ENCODE data around the gene VWA7. TPM values are rescaled to one million over a fixed set of nuclear protein-coding genes. Genes with fewer than 3 reads are reported as not detected.

VWA7 gene
- total RNA-seq, 1 experiment from 2014 or later: 2.5 TPM

DNA sequence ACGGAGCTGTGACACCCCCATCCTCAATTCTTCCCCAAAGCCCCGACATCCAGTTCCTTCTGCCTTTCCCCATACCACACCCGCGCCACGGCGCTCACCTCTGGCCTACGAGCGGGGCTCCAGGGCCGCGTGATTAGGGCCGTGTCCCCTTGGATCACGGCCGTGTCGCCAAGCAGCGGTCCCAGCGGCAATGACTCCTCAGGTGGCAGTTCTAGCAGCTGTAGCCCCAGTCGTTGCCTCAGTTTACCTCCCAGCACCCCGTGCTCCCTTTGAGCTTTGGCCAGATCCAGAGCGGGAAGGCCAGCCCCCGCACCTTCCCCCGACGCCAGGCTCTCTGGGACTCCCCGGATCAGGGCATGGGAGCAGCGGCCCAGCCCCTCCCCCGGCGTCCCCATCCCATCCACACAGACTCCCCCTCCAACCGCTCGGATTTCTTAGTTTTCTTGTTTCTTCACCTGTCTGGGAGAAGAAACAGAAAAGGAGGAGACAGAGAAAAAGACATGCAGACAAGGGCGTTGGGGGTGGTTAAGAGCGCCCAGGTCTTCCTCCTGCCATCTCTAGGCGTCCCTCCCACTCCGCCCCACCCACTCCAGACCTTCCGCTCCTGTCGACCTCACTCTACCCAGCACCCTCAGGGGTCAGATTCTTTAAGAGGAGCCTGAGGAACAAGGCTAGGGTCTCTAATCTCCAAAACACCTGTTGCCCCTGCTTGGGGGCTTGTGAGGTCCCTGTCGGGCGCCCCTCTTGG lies 48.2 kb downstream of the VWA7 start, which contains the start of gene DDAH2:
TSS of gene DDAH2 (minus strand) at position 533 of the 748 bp plus-strand sequence. CDS start at position 395, 138 bp downstream.
- H3K9me3 Mint-ChIP-seq: no peaks in the 10 kb centered on the region; a peak in 2 of 5 replicates
- no peaks in the 10 kb centered on the region for H3K27me3 Mint-ChIP-seq (ENCODE audit: low read depth)
- no peak within 1 kb of the TSS for H3K27ac ChIP-seq (ENCODE audit: insufficient read length, low read depth, low read length)
- H3K9ac ChIP-seq (ENCODE audit: extremely low read depth, insufficient read length, low read length): peak within 1 kb of the TSS; percentile 74
- no peaks in the 10 kb centered on the region for H4K20me1 ChIP-seq (ENCODE audit: control insufficient read depth, insufficient read depth, insufficient read length)
- H3K56ac ChIP-seq (ENCODE audit: insufficient read length, low read depth, low read length): no peak within 1 kb of the TSS
- 0 out of 2 replicates have a peak, but pooled peaks cover under 1% of the 10 kb centered on the region for H3K4me1 ChIP-seq (ENCODE audit: insufficient read depth, low read length)
- H2BK12ac ChIP-seq (ENCODE audit: insufficient read length, low read depth, low read length): no peak within 1 kb of the TSS
- H3K18ac ChIP-seq (ENCODE audit: insufficient read length, low read depth, low read length): peak within 1 kb of the TSS; percentile 52
- no peak within 1 kb of the TSS for H3K23ac ChIP-seq (ENCODE audit: insufficient read length, low read depth, low read length)
- H3K79me1 ChIP-seq (ENCODE audit: insufficient read depth, low read depth, low read length, poor library complexity, severe bottlenecking): no peaks in the 10 kb centered on the region
- H3K4me1 Mint-ChIP-seq: peaks cover 17 to 23% of the 10 kb centered on the region in 2 experiments
- DNase-seq: no peak
- H4K8ac ChIP-seq (replicated peaks; ENCODE audit: insufficient read length, low read depth, low read length): no peak within 1 kb of the TSS
- peaks cover 37 to 70% (median 64%) of the 10 kb centered on the region in 3 experiments for H3K36me3 Mint-ChIP-seq (ENCODE audit: insufficient read depth in 1 of 3, low read depth in 3 of 3)
- H3K14ac ChIP-seq (ENCODE audit: insufficient read depth, low read length): peak within 1 kb of the TSS; percentile 80; the same call in 1 of the 2 replicates
- H3K27me3 ChIP-seq (ENCODE audit: insufficient read depth, low read length): no peaks in the 10 kb centered on the region
- no peak within 1 kb of the TSS for H4K91ac ChIP-seq (ENCODE audit: insufficient read length, low read depth, low read length)
- no peak within 1 kb of the TSS for H2BK120ac ChIP-seq (ENCODE audit: low read depth, low read length, poor library complexity, severe bottlenecking)
- no CpG with 5 or more reads among the region's 36 CpGs for WGBS (ENCODE audit: extremely low coverage, insufficient read length, low lambda C conversion rate)
- no peak within 1 kb of the TSS for H2BK15ac ChIP-seq (ENCODE audit: low read depth, low read length)
- H3K23me2 ChIP-seq (ENCODE audit: insufficient read length, low read depth, low read length, poor library complexity, severe bottlenecking): peaks cover 9% of the 10 kb centered on the region
- no peak within 1 kb of the TSS for H3K4ac ChIP-seq (ENCODE audit: low read depth, low read length)
- TF ChIP-seq, protein P1, sequence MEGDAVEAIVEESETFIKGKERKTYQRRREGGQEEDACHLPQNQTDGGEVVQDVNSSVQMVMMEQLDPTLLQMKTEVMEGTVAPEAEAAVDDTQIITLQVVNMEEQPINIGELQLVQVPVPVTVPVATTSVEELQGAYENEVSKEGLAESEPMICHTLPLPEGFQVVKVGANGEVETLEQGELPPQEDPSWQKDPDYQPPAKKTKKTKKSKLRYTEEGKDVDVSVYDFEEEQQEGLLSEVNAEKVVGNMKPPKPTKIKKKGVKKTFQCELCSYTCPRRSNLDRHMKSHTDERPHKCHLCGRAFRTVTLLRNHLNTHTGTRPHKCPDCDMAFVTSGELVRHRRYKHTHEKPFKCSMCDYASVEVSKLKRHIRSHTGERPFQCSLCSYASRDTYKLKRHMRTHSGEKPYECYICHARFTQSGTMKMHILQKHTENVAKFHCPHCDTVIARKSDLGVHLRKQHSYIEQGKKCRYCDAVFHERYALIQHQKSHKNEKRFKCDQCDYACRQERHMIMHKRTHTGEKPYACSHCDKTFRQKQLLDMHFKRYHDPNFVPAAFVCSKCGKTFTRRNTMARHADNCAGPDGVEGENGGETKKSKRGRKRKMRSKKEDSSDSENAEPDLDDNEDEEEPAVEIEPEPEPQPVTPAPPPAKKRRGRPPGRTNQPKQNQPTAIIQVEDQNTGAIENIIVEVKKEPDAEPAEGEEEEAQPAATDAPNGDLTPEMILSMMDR (conservative IDR thresholded peaks at IDR 0.05): no peak
- H3K9me3 ChIP-seq (ENCODE audit: control insufficient read depth, low read depth, low read length): no peaks in the 10 kb centered on the region
- H2AFZ ChIP-seq (ENCODE audit: low read length): no peak within 1 kb of the TSS
- H3K4me2 ChIP-seq (ENCODE audit: insufficient read depth, insufficient read length, low read length): peak within 1 kb of the TSS; percentile 60
- H4K5ac ChIP-seq (ENCODE audit: insufficient read length, low read depth, low read length): no peak within 1 kb of the TSS
- H3K79me2 ChIP-seq (ENCODE audit: insufficient read depth, low read length): no peaks in the 10 kb centered on the region
- no peak within 1 kb of the TSS for H2BK5ac ChIP-seq (ENCODE audit: insufficient read length, low read length)
- no peak within 1 kb of the TSS for H3T11ph ChIP-seq (ENCODE audit: low read length)
- H3K4me3 Mint-ChIP-seq: peak within 1 kb of the TSS; percentile 83 to 98
- H3K27ac Mint-ChIP-seq: peak within 1 kb of the TSS; percentile 93 to 98 (median 93)
- H2BK20ac ChIP-seq (ENCODE audit: low read depth, low read length, poor library complexity, severe bottlenecking): no peak within 1 kb of the TSS
- no peak within 1 kb of the TSS for H2AK5ac ChIP-seq (ENCODE audit: insufficient read length, low read length)

All from H9 (cell line).